ENCODE data around the gene KCNQ4. TPM values are rescaled to one million over a fixed set of nuclear protein-coding genes. Genes with fewer than 3 reads are reported as not detected.

Gene KCNQ4
- total and polyA plus RNA-seq, 2 of the 8 experiments (the other 6 are each of a cell fraction or from before 2014, with no cell fraction given) = 2.2 to 3.9 TPM

DNA sequence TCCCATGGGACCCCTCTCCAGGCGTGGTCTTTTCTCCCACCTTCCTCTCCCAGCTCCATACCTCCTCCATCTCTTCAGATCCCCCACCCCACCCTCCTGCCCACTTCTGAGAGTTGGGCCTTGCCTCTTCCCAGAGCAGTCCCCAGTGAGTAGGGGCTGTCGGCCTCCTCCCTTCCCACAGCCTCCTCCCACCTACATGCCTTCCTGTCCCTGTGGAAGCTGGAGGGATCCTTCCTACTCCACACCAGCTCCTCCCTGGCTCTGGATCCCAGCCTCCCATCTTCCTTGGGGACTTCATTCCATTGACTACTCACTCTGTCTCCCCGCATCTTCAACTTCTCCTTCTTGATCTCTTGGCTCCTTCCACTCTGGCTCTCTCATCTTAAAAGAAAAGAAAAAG, 24.9 kb downstream of the KCNQ4 start:
- Histone ChIP-seq H4K91ac (replicated peaks; ENCODE audit: insufficient read length, low read length) (no peak overlapping the region), H3K79me1 (ENCODE audit: low read depth, low read length) (no peaks in the 10 kb centered on the region), H3K18ac (ENCODE audit: extremely low read depth, low read length) (no peak overlapping the region), H2BK15ac (ENCODE audit: low read length) (no peak overlapping the region), H4K8ac (ENCODE audit: extremely low read depth, insufficient read depth, low read length) (no peak overlapping the region), H3K27ac (ENCODE audit: low read depth, low read length) (no peak overlapping the region), H3K9ac (replicated peaks in 1 of 4; ENCODE audit: extremely low read depth in 1 of 4, low read depth in 3 of 4, low read length in 3 of 4) (no peak overlapping the region), H3K36me3 (ENCODE audit: control insufficient read depth in 2 of 4, insufficient read depth in 4 of 4, low read length in 3 of 4) (no peaks in the 10 kb centered on the region), H3K23me2 (ENCODE audit: low read depth, low read length) (no peaks in the 10 kb centered on the region), H3K27me3 (replicated peaks in 1 of 4; ENCODE audit: control insufficient read depth in 3 of 4, extremely low read depth in 1 of 4, insufficient read depth in 3 of 4, low read length in 3 of 4) (no peaks in the 10 kb centered on the region; a peak in 1 of 7 replicates), H2BK12ac (ENCODE audit: low read depth, low read length) (0 out of 2 replicates have a peak overlapping the region, but pooled peaks have one; percentile 68), H3K4ac (replicated peaks; ENCODE audit: insufficient read length, low read depth, low read length) (no peak overlapping the region), H3K23ac (ENCODE audit: insufficient read length) (no peak overlapping the region), H2BK5ac (ENCODE audit: low read depth, low read length) (no peak overlapping the region), H3K14ac (ENCODE audit: insufficient read length) (no peak overlapping the region), H2BK20ac (ENCODE audit: low read length) (no peak overlapping the region), H2BK120ac (replicated peaks; ENCODE audit: low read depth, low read length) (no peak overlapping the region), H2AK5ac (ENCODE audit: low read depth, low read length) (no peak overlapping the region), H4K5ac (ENCODE audit: insufficient read length, low read depth, low read length) (no peak overlapping the region), H3K79me2 (ENCODE audit: control insufficient read depth in 1 of 2, insufficient read depth in 2 of 2, low read length in 2 of 2) (no peaks in the 10 kb centered on the region), H3K9me3 (ENCODE audit: insufficient read depth in 2 of 2, low read depth in 1 of 2, low read length in 1 of 2) (no peaks in the 10 kb centered on the region), H3K56ac (replicated peaks; ENCODE audit: insufficient read length, low read depth, low read length) (no peak overlapping the region), H4K20me1 (replicated peaks in 1 of 2; ENCODE audit: control insufficient read depth in 1 of 2, insufficient read depth in 2 of 2, low read length in 2 of 2) (no peaks in the 10 kb centered on the region), H2AFZ (ENCODE audit: low read length) (no peak overlapping the region), H3K4me2 (ENCODE audit: insufficient read depth in 1 of 2, low read depth in 2 of 2, low read length in 2 of 2) (no peak overlapping the region), H3K4me1 (replicated peaks in 1 of 4; ENCODE audit: control insufficient read depth in 3 of 4, insufficient read depth in 4 of 4, low read length in 3 of 4) (peaks cover 0 to 11% (median 8%) of the 10 kb centered on the region in 4 experiments; a peak in 4 of 7 replicates), H3K4me3 (ENCODE audit: extremely low read depth in 1 of 4, insufficient read depth in 2 of 4, low read depth in 3 of 4, low read length in 4 of 4) (no peak overlapping the region)
- 94% methylated on average over 3 of the region's 3 CpGs; no CpG with 5 or more reads in 1 of the 2 experiments for WGBS, 2 experiments (ENCODE audit: extremely low coverage in 1 of 2, insufficient coverage in 1 of 2, insufficient read length in 1 of 2, insufficient replicate concordance in 2 of 2, low coverage in 1 of 2, low lambda C conversion rate in 2 of 2, missing lambda C conversion rate in 1 of 2)
- no peak for DNase-seq (ENCODE audit: low read depth in 1 of 2, low spot score in 2 of 2)
- FAIRE-seq = no peak
- ChIA-PET POLR2A (ENCODE audit: partially characterized antibody) (interaction anchor here (1.2 kb wide), 1 partner anchor 10 kb away, joined by 3 read pairs; no protein-coding TSS in a partner anchor), CTCF (ENCODE audit: partially characterized antibody) (interaction anchor here (0.5 to 24.5 kb wide), 4 partner anchors 12 to 867 kb away, joined by 3 to 325 read pairs (median 4); no protein-coding TSS in a partner anchor)
- TF ChIP-seq, protein P1, sequence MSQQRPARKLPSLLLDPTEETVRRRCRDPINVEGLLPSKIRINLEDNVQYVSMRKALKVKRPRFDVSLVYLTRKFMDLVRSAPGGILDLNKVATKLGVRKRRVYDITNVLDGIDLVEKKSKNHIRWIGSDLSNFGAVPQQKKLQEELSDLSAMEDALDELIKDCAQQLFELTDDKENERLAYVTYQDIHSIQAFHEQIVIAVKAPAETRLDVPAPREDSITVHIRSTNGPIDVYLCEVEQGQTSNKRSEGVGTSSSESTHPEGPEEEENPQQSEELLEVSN (IDR thresholded peaks at IDR 0.05) = no peak
- TF ChIP-seq BRCA1 (IDR thresholded peaks at IDR 0.05; ENCODE audit: low read depth, low read length) (no peak), CBX5 (IDR thresholded peaks at IDR 0.05; ENCODE audit: low read depth, low read length) (no peak), CREB1 (IDR thresholded peaks at IDR 0.05) (no peak), SP4 (IDR thresholded peaks at IDR 0.05; ENCODE audit: low read length) (no peak), HDAC2 (IDR thresholded peaks at IDR 0.05; ENCODE audit: borderline replicate concordance in 1 of 2, low read depth in 2 of 2, low read length in 2 of 2) (no peak), KDM5A (IDR thresholded peaks at IDR 0.05; ENCODE audit: low read length) (no peak), SIN3A (conservative IDR thresholded peaks at IDR 0.05 in 1 of 2, IDR thresholded peaks at IDR 0.05 in 1 of 2; ENCODE audit: low read depth in 1 of 2, low read length in 2 of 2) (no peak), CHD1 (IDR thresholded peaks at IDR 0.05; ENCODE audit: low read depth, low read length) (no peak), CTBP2 (IDR thresholded peaks at IDR 0.05; ENCODE audit: borderline replicate concordance, insufficient read depth, insufficient read length, low read length) (no peak)
- TF ChIP-seq, protein P2, sequence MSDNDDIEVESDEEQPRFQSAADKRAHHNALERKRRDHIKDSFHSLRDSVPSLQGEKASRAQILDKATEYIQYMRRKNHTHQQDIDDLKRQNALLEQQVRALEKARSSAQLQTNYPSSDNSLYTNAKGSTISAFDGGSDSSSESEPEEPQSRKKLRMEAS (IDR thresholded peaks at IDR 0.05) = no peak
- TF ChIP-seq, protein P3, sequence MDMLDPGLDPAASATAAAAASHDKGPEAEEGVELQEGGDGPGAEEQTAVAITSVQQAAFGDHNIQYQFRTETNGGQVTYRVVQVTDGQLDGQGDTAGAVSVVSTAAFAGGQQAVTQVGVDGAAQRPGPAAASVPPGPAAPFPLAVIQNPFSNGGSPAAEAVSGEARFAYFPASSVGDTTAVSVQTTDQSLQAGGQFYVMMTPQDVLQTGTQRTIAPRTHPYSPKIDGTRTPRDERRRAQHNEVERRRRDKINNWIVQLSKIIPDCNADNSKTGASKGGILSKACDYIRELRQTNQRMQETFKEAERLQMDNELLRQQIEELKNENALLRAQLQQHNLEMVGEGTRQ (IDR thresholded peaks at IDR 0.05; ENCODE audit: low read length) = no peak
